ENCODE data around the gene SEMA3F.

The SEMA3F gene

DNA sequence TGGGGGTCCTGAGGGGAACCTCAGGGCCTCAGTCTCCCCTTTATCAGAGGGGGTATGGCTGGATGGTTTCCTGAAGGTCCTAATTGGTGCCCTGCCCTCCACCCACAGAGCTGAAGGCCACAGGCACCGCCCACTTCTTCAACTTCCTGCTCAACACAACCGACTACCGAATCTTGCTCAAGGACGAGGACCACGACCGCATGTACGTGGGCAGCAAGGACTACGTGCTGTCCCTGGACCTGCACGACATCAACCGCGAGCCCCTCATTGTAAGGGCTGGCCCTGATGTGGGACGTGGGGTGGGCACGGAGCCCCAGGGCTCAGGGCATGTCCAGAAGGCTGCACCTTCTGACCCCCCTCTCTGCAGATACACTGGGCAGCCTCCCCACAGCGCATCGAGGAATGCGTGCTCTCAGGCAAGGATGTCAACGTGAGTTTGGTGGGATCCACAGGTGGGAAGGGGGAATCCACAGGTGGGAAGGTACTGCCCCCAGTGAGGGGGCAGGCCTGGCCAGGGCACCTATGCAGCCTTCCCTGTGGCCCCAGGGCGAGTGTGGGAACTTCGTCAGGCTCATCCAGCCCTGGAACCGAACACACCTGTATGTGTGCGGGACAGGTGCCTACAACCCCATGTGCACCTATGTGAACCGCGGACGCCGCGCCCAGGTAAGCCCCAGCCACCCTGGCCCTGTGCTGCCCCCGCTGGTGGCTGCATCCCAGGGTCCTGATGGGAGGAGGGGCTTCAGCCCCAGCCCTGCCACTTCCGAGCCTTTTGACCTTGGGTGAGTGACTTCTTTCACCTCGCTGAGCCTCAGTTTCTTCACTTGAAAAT is 18.8 kb downstream of the SEMA3F start:
- TF ChIP-seq, protein P1, sequence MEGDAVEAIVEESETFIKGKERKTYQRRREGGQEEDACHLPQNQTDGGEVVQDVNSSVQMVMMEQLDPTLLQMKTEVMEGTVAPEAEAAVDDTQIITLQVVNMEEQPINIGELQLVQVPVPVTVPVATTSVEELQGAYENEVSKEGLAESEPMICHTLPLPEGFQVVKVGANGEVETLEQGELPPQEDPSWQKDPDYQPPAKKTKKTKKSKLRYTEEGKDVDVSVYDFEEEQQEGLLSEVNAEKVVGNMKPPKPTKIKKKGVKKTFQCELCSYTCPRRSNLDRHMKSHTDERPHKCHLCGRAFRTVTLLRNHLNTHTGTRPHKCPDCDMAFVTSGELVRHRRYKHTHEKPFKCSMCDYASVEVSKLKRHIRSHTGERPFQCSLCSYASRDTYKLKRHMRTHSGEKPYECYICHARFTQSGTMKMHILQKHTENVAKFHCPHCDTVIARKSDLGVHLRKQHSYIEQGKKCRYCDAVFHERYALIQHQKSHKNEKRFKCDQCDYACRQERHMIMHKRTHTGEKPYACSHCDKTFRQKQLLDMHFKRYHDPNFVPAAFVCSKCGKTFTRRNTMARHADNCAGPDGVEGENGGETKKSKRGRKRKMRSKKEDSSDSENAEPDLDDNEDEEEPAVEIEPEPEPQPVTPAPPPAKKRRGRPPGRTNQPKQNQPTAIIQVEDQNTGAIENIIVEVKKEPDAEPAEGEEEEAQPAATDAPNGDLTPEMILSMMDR (IDR thresholded peaks at IDR 0.05; ENCODE audit: borderline replicate concordance, control extremely low read depth, extremely low read depth, insufficient read depth, missing control alignments), result no peak
- no peak for DNase-seq (ENCODE audit: low spot score)
- in situ Hi-C loops (cut with MboI; ENCODE audit: low sequenced_read_pairs, unreplicated experiment), result no loop called here

DNA sequence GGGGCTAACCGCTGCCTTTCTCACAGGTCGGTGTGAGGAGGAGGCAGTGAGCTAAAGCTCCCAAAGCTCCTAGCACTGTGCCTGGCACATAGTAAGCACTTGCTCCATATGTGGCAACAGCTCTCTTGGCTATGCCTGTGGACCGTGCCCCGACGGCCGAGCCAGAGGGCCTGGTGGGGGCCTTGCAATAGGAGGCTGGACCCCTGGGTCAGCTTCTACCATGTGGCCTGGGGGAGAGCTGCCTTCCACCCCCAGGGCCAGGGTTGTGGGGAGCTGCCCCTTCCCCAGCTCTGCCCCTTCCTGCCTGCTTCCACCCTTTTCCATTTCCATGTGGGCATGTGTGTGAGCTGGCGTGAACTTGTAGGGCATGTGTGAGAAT is 19.4 kb downstream of the SEMA3F start:
- DNase-seq (ENCODE audit: low spot score), result no peak
- in situ Hi-C loops (cut with MboI; ENCODE audit: low sequenced_read_pairs, unreplicated experiment), result no loop called here
- TF ChIP-seq, protein P1 (IDR thresholded peaks at IDR 0.05; ENCODE audit: borderline replicate concordance, control extremely low read depth, extremely low read depth, insufficient read depth, missing control alignments), result no peak

DNA sequence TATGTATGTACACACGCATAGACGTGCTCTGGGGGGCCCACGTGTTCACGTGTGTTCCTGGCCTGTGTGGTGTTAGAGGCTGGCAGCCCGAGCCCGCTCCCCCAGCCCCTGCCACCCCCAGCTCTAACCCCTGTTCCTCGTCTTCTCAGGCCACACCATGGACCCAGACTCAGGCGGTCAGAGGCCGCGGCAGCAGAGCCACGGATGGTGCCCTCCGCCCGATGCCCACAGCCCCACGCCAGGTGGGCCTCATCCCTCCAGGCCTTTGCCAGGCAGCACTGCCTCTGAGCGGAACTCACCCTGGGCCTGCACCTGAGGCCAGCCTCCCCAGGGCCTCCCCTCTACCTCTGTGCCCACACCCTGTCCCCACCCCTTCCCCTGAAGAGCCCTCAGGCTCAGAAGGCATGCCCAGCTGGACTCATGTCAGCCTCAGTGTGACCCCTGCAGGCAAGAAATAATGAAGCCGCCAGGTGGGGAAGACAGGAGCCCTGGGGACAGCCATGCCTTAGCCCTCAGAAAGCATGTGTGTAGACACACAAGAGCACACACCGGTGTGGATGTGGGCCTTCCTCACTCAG is 19.9 kb downstream of the SEMA3F start:
- no peak for DNase-seq (ENCODE audit: low spot score)
- in situ Hi-C loops (cut with MboI; ENCODE audit: low sequenced_read_pairs, unreplicated experiment), result no loop called here
- TF ChIP-seq, protein P1 (IDR thresholded peaks at IDR 0.05; ENCODE audit: borderline replicate concordance, control extremely low read depth, extremely low read depth, insufficient read depth, missing control alignments), result no peak

DNA sequence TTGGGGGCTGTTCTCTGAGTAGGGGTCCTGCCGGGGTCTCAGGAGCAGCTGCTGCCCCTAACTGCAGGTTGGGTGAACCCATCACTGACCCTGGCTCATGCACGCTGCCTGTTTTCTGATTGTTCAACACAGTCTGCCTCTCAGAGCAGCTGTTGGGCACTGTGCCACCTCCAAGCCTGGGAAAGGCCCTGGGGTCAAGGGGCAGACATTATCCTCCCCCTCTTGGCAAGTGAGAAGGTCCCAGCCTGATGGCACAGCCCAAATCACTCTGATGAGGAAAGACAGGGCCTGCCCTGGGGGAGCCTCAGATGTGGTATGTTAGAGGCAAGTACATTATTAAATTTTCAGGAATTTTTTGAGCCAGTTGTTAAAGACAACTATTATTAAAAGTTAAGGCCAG is 22.2 kb downstream of the SEMA3F start:
- no peak for DNase-seq (ENCODE audit: low spot score)

DNA sequence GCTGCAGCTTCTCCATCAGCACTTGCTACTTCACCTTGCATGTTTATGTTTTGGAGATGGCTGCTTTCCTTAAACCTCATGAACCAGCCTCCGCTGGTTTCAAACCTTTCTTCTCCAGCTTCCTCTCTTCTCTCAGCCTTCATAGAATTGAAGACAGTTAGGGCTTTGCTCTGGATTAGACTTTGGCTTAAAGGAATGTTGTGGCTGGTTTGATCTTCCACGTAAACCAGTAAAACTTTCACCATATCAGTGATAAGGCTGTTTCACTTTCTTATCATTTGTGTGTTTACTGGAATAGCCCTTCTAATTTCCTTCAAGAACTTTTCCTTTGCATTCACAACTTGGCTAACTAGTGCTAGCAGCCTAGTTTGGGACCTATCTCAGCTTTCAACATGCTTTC is 24.6 kb downstream of the SEMA3F start:
- DNase-seq (ENCODE audit: low spot score), result no peak
- in situ Hi-C loops (cut with MboI; ENCODE audit: low sequenced_read_pairs, unreplicated experiment), result no loop called here
- TF ChIP-seq, protein P1 (IDR thresholded peaks at IDR 0.05; ENCODE audit: borderline replicate concordance, control extremely low read depth, extremely low read depth, insufficient read depth, missing control alignments), result no peak

More for the DNA sequence above, 22.2 kb downstream of the SEMA3F start:
- TF ChIP-seq, protein P1 (IDR thresholded peaks at IDR 0.05; ENCODE audit: borderline replicate concordance, control extremely low read depth, extremely low read depth, insufficient read depth, missing control alignments), result no peak
- in situ Hi-C loops (cut with MboI; ENCODE audit: low sequenced_read_pairs, unreplicated experiment), result no loop called here

DNA sequence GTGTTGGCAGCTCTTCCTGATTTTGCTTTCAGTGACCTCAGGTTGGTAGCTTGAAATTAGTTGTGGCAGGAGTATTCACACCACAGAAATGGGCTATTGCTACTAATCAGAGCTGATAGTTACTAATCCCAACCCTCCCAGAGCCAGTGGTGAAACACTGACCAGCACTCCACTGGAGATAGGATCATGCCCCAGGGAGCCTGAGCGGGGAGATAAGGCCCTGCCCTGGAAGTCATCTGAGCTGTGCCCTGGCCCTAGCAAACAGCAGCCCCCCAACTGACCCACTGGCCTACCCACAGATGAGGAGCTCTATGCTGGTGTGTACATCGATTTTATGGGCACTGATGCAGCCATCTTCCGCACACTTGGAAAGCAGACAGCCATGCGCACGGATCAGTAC is 26.9 kb downstream of the SEMA3F start:
- TF ChIP-seq, protein P1 (IDR thresholded peaks at IDR 0.05; ENCODE audit: borderline replicate concordance, control extremely low read depth, extremely low read depth, insufficient read depth, missing control alignments), result no peak
- in situ Hi-C loops (cut with MboI; ENCODE audit: low sequenced_read_pairs, unreplicated experiment), result no loop called here

More for the DNA sequence above, 26.9 kb downstream of the SEMA3F start:
- DNase-seq (ENCODE audit: low spot score), result no peak

Measured in GM13976 (cell line).